ENCODE data around the gene MID2.

- TF ChIP-seq, protein P1, sequence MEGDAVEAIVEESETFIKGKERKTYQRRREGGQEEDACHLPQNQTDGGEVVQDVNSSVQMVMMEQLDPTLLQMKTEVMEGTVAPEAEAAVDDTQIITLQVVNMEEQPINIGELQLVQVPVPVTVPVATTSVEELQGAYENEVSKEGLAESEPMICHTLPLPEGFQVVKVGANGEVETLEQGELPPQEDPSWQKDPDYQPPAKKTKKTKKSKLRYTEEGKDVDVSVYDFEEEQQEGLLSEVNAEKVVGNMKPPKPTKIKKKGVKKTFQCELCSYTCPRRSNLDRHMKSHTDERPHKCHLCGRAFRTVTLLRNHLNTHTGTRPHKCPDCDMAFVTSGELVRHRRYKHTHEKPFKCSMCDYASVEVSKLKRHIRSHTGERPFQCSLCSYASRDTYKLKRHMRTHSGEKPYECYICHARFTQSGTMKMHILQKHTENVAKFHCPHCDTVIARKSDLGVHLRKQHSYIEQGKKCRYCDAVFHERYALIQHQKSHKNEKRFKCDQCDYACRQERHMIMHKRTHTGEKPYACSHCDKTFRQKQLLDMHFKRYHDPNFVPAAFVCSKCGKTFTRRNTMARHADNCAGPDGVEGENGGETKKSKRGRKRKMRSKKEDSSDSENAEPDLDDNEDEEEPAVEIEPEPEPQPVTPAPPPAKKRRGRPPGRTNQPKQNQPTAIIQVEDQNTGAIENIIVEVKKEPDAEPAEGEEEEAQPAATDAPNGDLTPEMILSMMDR (IDR thresholded peaks at IDR 0.05 in 8 of 11, conservative IDR thresholded peaks at IDR 0.05 in 3 of 11), result no peak
- TF ChIP-seq POLR2A (IDR thresholded peaks at IDR 0.05) (no peak), POLR2AphosphoS5 (IDR thresholded peaks at IDR 0.05) (no peak)
Observed at GRCh38 chrX:107924136-107924746, 98.6 kb downstream of the MID2 start.

Data from spleen (tissue), 7 donors.